GM10266 (cell line): Measurements from ENCODE around the gene YY1.

Experiments
- DNase-seq: peaks from one replicate; pipeline ENCODE4 v3.0.0; 2012; ENCODE audit errors: extremely low spot score
- TF ChIP-seq, protein P1 (sequence below): IDR thresholded peaks from 2 replicates; pipeline ENCODE4 v1.5.1; 2012; ENCODE audit warnings: mild to moderate bottlenecking, low read depth; ENCODE audit not compliant: control insufficient read depth, insufficient read depth; ENCODE audit errors: missing control alignments

The YY1 gene

DNA sequence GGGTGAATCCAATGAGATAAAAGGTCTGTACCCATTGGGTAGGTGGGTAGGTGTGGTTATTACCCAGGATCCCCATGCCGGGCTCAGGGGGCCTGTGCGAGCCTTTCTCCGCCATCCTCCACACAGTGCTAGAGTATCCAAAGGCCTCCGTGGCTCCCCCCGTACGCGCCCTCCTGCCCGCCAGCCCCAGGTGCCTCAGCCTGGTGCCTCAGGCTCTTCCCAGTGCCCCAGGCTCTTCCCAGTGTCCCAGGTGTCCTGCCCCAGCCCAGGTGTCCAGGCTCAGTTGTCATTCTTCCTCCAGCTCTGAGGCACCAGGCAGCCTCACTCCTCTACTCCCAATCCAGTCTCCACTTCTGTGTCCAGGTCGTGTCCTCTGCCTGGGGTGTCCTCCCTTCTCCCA is 27.6 kb upstream of the YY1 start:
- DNase-seq: no peak
- TF ChIP-seq, protein P1, sequence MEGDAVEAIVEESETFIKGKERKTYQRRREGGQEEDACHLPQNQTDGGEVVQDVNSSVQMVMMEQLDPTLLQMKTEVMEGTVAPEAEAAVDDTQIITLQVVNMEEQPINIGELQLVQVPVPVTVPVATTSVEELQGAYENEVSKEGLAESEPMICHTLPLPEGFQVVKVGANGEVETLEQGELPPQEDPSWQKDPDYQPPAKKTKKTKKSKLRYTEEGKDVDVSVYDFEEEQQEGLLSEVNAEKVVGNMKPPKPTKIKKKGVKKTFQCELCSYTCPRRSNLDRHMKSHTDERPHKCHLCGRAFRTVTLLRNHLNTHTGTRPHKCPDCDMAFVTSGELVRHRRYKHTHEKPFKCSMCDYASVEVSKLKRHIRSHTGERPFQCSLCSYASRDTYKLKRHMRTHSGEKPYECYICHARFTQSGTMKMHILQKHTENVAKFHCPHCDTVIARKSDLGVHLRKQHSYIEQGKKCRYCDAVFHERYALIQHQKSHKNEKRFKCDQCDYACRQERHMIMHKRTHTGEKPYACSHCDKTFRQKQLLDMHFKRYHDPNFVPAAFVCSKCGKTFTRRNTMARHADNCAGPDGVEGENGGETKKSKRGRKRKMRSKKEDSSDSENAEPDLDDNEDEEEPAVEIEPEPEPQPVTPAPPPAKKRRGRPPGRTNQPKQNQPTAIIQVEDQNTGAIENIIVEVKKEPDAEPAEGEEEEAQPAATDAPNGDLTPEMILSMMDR: no peak

DNA sequence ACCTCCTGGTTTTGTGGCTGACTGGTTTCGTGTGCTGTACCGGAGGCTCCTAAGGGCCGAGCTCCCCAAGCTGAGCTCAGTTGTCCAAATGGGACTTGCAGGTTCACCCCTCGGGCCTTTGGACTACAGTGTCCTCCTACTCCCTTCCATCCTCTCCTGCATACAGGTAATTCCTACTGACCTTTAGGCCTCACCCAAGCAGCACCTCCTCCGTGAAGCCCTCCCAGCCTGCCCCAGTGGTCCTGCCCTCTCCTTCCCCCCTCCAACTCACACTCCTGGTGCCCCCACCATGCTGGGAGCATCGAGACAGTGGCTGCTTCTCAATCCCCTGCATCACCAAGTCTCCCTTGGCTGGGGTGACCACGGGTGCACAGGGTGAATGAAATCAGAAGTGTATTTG is 27.1 kb upstream of the YY1 start:
- no peak for DNase-seq
- TF ChIP-seq, protein P1: no peak

DNA sequence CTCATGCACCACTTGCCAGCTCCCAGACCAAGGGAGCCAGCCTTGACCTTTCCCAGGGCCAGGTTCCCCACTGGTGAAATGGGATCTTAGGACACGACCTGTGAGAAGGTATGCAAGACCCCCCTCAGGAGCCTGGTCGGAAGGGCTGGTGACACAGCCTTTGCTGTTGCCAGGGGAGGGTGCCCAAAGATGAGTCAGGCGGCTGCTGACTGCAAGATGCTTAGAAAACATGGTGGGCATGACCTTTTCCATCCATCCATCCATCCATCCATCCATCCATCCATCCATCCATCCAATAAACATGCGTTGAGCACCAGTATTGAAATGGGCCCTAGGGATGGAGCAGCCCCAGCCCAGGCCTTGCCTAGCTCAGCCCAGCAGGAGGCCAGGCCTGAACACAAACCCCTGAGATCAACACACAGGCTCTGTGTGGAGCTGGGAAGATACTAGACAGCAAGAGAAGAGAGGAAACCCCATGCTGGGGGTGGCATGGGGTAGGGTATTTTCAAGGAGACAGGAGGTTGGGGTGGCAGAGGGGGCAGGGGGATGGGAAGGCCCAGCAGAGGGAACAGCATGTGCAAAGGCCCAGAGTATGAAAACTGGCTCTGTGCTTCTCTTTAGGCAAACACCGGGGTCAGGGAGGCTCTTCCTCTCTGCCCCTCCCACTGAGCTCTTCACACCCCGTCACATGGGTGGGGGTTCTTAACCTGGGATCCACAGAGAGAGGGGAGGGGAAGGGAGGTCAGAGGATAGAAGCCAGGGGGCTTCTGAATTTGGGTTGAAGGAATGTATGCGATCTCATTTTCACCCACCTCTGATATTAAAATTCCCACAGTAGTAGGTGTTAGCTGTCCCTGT is 26.2 kb upstream of the YY1 start:
- DNase-seq: no peak
- TF ChIP-seq, protein P1: no peak

DNA sequence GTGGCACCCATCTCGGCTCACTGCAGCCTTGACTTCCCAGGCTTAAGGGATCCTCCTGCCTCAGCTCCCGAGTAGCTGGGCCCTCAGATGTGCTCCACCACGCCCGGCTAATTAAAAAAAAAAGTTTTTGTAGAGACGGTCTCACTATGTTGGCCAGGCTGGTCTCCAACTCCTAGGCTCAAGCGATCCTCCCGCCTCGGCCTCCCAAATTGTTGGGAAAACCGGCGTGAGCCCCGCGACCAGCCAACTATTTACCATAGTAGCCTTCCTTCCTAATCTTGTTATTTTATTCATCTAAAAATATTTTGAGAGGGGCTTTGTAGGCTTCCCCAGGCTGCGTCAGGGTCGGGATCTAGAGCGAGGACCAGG is 25.4 kb upstream of the YY1 start:
- no peak for DNase-seq
- TF ChIP-seq, protein P1: no peak

DNA sequence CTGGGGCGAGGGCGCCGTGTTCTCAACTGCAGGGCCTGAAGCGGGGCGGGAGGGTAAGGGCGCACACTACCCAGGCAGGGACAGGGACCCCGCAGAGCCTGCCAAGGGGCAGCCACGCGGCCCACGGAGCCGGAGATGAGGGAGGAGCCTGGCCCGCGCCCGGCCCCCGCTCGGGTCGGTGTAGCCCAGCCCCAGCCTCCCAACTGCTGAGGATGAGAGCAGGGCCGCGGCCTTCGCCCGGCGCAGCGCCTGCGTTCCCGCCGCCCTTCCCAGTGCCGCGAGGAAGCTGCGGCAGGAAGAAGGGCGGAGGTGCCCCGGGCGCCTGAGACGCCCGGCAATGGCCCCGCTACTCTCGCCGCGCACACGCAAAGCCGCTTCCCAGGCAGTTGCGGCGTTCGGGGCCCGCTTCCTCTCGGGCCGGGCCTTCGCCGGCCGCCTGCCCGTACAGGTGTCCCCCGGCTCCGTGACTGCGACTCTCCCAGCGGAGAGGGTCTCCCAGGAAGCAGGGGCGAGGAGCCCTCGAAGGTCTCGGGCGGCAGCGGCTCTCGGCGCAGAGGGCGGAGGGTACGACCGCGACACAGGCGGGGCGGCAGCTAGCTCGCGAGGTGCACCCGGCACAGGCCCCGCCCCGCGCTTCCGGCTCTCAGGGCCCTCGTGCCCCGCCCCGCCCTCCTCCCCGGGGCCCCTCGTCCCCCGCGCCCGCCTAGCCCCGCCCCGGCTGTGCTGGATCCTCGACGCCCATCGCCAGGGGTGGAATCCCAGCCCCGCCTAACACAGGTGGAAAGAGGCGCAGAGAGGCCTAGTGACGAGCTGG is 24.8 kb upstream of the YY1 start:
- TF ChIP-seq, protein P1: no peak
- DNase-seq: peak; percentile 97

DNA sequence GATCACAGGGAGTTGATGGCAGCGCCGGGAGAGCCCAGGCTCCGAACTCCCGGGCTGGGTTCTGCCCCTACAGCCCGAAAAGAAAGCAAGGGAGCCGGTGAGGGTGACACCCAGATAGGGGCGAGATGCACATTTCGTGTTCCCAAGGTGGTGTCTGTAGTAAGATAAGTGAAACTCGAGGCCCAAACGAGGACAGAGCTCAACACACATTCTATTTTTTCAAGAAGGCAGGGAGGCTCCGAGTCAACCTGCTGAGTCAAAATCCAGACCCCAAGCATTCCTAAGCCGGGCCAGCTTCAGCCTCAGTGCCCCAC is 24.2 kb upstream of the YY1 start:
- DNase-seq: no peak

DNA sequence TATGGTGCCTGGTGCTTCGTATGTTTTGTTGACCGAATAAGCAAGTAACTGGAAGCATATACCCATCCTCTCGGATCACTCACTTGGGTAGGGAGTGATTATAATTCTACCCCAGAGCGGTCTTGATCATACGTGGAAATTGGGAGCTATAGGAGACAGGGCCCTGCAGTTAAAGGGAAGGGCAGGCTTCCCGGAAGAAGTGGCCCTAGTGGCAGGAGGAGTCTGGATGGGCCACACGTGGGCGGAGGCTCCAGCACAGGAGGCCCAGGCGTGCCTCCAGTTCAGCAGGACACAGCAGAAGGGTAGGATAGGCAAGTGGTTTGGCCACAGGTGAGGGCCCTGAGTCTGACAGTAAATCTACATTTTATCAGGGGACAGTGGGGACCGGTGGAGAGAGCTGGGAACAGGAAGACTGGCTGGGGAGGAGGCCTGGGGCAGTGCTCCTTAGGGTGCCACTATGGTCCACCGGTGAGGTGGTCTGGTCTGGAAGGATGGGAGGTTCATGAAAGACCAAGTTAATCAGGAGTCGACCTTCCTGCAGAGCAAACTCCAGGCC is 23.5 kb upstream of the YY1 start:
- DNase-seq: no peak
- TF ChIP-seq, protein P1: no peak

More for the DNA sequence above, 24.2 kb upstream of the YY1 start:
- TF ChIP-seq, protein P1: no peak
